SU-DHL-6 (cell line): ENCODE results near the gene CDK6.

Experiments used
- CTCF ChIP-seq: fragments of 200-600 bp; sonication (generic); IDR thresholded peaks from one replicate; pipeline ENCODE4 v1.5.1; 2017; ENCODE audit warnings: antibody characterized with exemption, mild to moderate bottlenecking, low read length, moderate library complexity; ENCODE audit not compliant: insufficient read depth, poor library complexity, severe bottlenecking
- EZH2phosphoT487 ChIP-seq: fragments of 200-600 bp; sonication (generic), shearing (Covaris generic); conservative IDR thresholded peaks from 2 replicates; pipeline ENCODE4 v1.6.1; 2018; ENCODE audit warnings: mild to moderate bottlenecking, antibody characterized with exemption, low read length, moderate library complexity, mixed read lengths

- TF ChIP-seq CTCF: no peak
- no peak for TF ChIP-seq EZH2phosphoT487
Measured at GRCh38 chr7:92839901-92840300, 3.5 kb upstream of the CDK6 start.
